PFSK-1 (cell line): ENCODE results near the gene PPP1R7.

Experiments used
- FOXP2 ChIP-seq: optimal IDR thresholded peaks from 2 replicates; pipeline ENCODE3; 2011; ENCODE audit warnings: borderline replicate concordance, control low read depth, inconsistent platforms; ENCODE audit not compliant: insufficient read depth; ENCODE audit errors: extremely low read length, extremely low read depth
- POLR2AphosphoS5 ChIP-seq: IDR thresholded peaks from 2 replicates; pipeline ENCODE4 v1.6.1; 2012; ENCODE audit warnings: low read depth, mild to moderate bottlenecking, control low read depth, low read length, moderate library complexity
- SIN3A ChIP-seq: IDR thresholded peaks from 2 replicates; pipeline ENCODE4 v1.6.1; 2012; ENCODE audit warnings: mild to moderate bottlenecking, low read length, moderate library complexity, borderline replicate concordance; ENCODE audit not compliant: insufficient read depth
- TAF1 ChIP-seq: IDR thresholded peaks from 2 replicates; pipeline ENCODE4 v1.6.1; 2012; ENCODE audit warnings: low read length, control low read depth, borderline replicate concordance; ENCODE audit not compliant: insufficient read depth
- TF ChIP-seq, protein P1 (sequence below), 2 experiments: IDR thresholded peaks; 2 replicates each; pipeline versions ENCODE4 v1.6.1 to v1.8.0; 2011 to 2012; ENCODE audit warnings: low read depth in 2 of 2, low read length in 2 of 2, control low read depth in 1 of 2, inconsistent platforms in 1 of 2, mild to moderate bottlenecking in 1 of 2, moderate library complexity in 1 of 2; ENCODE audit not compliant: insufficient read depth in 1 of 2

PPP1R7 gene

DNA sequence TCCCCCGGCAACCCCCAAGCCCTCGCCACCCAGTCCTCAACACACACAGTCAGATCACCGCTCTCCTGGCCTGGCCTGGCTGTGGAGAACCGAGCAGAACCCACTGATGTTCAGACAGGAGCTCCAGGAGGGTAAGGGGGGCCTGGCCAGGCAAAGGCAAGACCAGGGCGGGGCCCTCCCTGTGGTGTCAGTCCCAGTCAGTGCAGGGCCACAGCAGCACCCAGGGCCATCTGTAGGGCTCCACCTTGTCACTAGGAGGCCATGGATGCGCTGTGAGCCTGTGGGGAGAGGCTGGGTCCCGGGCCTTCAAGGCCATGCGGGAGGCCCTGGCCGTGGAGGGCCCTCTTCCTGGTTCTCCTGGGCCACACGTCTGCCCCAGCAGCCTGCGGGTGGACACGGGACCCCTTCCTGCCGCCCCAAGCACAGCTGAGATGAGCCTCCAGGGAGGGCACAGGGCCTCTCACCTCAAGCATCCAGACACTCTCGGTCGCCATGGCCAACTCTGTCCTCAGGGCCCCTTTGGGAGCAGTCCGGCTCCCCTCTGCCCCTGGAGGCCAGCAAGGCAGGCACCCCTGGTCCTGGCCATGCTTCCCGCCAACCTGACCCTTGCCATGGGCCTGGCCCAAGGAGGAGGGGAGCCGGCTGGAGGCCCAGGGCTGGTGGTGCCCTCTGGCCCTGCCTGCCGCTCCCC is 40.2 kb downstream of the PPP1R7 start:
- TF ChIP-seq TAF1 = no peak
- TF ChIP-seq, protein P1, sequence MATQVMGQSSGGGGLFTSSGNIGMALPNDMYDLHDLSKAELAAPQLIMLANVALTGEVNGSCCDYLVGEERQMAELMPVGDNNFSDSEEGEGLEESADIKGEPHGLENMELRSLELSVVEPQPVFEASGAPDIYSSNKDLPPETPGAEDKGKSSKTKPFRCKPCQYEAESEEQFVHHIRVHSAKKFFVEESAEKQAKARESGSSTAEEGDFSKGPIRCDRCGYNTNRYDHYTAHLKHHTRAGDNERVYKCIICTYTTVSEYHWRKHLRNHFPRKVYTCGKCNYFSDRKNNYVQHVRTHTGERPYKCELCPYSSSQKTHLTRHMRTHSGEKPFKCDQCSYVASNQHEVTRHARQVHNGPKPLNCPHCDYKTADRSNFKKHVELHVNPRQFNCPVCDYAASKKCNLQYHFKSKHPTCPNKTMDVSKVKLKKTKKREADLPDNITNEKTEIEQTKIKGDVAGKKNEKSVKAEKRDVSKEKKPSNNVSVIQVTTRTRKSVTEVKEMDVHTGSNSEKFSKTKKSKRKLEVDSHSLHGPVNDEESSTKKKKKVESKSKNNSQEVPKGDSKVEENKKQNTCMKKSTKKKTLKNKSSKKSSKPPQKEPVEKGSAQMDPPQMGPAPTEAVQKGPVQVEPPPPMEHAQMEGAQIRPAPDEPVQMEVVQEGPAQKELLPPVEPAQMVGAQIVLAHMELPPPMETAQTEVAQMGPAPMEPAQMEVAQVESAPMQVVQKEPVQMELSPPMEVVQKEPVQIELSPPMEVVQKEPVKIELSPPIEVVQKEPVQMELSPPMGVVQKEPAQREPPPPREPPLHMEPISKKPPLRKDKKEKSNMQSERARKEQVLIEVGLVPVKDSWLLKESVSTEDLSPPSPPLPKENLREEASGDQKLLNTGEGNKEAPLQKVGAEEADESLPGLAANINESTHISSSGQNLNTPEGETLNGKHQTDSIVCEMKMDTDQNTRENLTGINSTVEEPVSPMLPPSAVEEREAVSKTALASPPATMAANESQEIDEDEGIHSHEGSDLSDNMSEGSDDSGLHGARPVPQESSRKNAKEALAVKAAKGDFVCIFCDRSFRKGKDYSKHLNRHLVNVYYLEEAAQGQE (IDR thresholded peaks at IDR 0.05; ENCODE audit: insufficient read depth in 1 of 2, low read depth in 2 of 2, low read length in 2 of 2) = no peak
- no peak for TF ChIP-seq SIN3A
- no peak for TF ChIP-seq FOXP2
- no peak for TF ChIP-seq POLR2AphosphoS5

- TF ChIP-seq FOXP2 (no peak), TAF1 (no peak), SIN3A (no peak), POLR2AphosphoS5 (no peak)
- TF ChIP-seq, protein P1 (IDR thresholded peaks at IDR 0.05; ENCODE audit: insufficient read depth in 1 of 2, low read depth in 2 of 2, low read length in 2 of 2) = no peak
Measured at GRCh38 chr2:241191081-241191480, 40.8 kb downstream of the PPP1R7 start.

DNA sequence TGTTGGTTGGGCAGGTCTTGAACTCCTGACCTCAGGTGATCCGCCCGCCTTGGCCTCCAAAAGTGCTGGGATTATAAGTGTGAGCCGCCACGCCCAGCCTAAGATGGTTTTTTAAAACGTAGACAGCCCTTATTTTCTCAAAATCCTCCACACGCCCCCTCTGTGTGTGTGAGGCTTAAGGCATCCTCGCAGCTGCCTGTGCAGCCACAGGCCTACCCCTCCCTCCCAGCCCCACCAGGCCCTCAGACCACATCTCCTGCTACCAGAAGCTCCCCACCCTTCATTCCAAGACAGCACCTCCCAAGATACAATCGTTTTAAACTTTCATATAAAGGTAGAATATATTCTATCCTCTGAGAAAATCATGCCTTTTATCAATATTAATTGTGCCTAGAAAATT is 43.0 kb downstream of the PPP1R7 start:
- TF ChIP-seq SIN3A (no peak), POLR2AphosphoS5 (no peak), FOXP2 (no peak), TAF1 (no peak)
- TF ChIP-seq, protein P1 (IDR thresholded peaks at IDR 0.05; ENCODE audit: insufficient read depth in 1 of 2, low read depth in 2 of 2, low read length in 2 of 2) = no peak

- TF ChIP-seq FOXP2 = no peak
- TF ChIP-seq POLR2AphosphoS5 = no peak
- TF ChIP-seq, protein P1 (IDR thresholded peaks at IDR 0.05; ENCODE audit: insufficient read depth in 1 of 2, low read depth in 2 of 2, low read length in 2 of 2) = no peak
- TF ChIP-seq TAF1 = no peak
- no peak for TF ChIP-seq SIN3A
Measured at GRCh38 chr2:241194811-241195210, 44.5 kb downstream of the PPP1R7 start.

DNA sequence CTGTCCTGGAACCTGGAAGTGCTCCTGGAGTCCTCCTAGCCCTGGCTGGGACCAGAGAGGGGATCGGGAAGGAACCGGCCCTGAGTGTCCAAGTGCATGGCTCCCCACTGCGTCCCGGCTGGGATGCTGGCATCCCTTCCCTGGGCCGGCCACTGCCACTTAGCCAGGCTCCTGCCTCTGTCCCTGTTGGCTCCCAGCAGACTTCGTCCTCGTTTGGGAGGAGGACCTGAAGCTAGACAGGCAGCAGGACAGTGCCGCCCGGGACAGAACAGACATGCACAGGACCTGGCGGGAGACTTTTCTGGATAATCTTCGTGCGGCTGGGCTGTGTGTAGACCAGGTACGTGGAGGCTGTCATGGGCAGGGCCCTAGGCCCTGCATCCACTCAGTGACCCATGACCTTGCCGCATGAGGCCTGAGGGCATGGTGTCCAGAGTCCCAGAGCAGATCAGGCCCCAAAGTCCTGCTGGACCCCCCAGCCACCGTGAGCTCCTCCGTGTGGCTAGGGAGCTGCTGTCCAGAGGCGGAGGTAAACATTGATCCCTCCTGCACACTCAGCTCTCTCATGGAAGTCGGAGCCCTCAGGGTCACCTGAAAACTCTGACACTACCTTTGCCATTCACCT is 45.4 kb downstream of the PPP1R7 start:
- TF ChIP-seq, protein P1 (IDR thresholded peaks at IDR 0.05; ENCODE audit: insufficient read depth in 1 of 2, low read depth in 2 of 2, low read length in 2 of 2) = no peak
- TF ChIP-seq SIN3A = no peak
- TF ChIP-seq TAF1 = no peak
- TF ChIP-seq POLR2AphosphoS5 = no peak
- TF ChIP-seq FOXP2 = no peak
